HCT116 (cell line): Measurements from ENCODE around the gene ZMYND10. TPM values are rescaled to one million over a fixed set of nuclear protein-coding genes. Genes with fewer than 3 reads are reported as not detected.
A peak's percentile ranks its signal among the peaks of the same experiment; 100 is the strongest.

Experiments
- ATAC-seq: fragments of 200-7000 bp; cut with Tn5 transposase; 2 replicates; pipeline ENCODE4 v1.9.1; 2020; ENCODE audit warnings: mild to moderate bottlenecking, moderate library complexity
- BruUV-seq: library from RNA; stranded (reverse); fragments of 400-500 nt; replicated peaks from 2 replicates; lab custom pipeline; 2021; lab: Mats Ljungman, UMichigan
- CTCF ChIA-PET: fragments of 300-600 bp; sonication (Branson Sonifier 250); formaldehyde crosslinking; loops from one replicate; lab custom pipeline; 2021; ENCODE audit warnings: antibody characterized with exemption; lab: Charles Lee
- POLR2A ChIA-PET: fragments of 300-600, 350-600 bp; sonication (Branson Sonifier 250); formaldehyde crosslinking; loops from one replicate; lab custom pipeline; 2021; ENCODE audit warnings: antibody characterized with exemption; lab: Charles Lee
- RAD21 ChIA-PET, 2 experiments: fragments of 300-600 bp; sonication (Branson Sonifier 250); formaldehyde crosslinking; loops; one replicate each; lab custom pipeline; 2023; ENCODE audit warnings: low total read pairs in 2 of 2; ENCODE audit not compliant: uncharacterized antibody in 2 of 2, unreplicated experiment in 2 of 2, low non-redundant PET in 1 of 2; lab: Charles Lee
- DNase-seq: peaks from one replicate; pipeline ENCODE4 v3.0.0-alpha.2; 2010; ENCODE audit warnings: low read depth, low spot score
- H2AFZ ChIP-seq: fragments of 200-600 bp; shearing (Covaris generic), sonication (generic); 2 replicates; pipeline ENCODE4 v1.6.1; 2017; ENCODE audit warnings: low read depth, mixed run types, mixed read lengths, antibody characterized with exemption, low read length; ENCODE audit not compliant: poor library complexity, severe bottlenecking
- H3K27ac ChIP-seq: 2 replicates; pipeline ENCODE4 v1.5.1; 2012; ENCODE audit warnings: low read depth, low read length
- H3K27me3 ChIP-seq: fragments of 200-600 bp; sonication (generic); 2 replicates; pipeline ENCODE4 v1.6.1; 2016; ENCODE audit warnings: mixed run types, low read length, mixed read lengths; ENCODE audit not compliant: insufficient read depth
- H3K36me3 ChIP-seq, 2 experiments: fragments of 200-500 bp in 1 of 2; fragments of 200-600 bp in 1 of 2; sonication (Bioruptor generic) in 1 of 2; sonication (generic) in 1 of 2; 2 replicates each; pipeline versions ENCODE4 v1.5.1 to v1.6.1; 2014 to 2016; ENCODE audit warnings: low read length in 2 of 2, inconsistent platforms in 1 of 2, mixed read lengths in 1 of 2, mixed run types in 1 of 2; ENCODE audit not compliant: insufficient read depth in 2 of 2, control insufficient read depth in 1 of 2
- H3K4me1 ChIP-seq, 2 experiments: fragments of 200-600 bp in 1 of 2; sonication (generic) in 1 of 2; 2 replicates each; pipeline versions ENCODE4 v1.5.1 to v1.6.1; 2012 to 2017; ENCODE audit warnings: low read length in 2 of 2, inconsistent platforms in 1 of 2, mild to moderate bottlenecking in 1 of 2, mixed read lengths in 1 of 2, mixed run types in 1 of 2, moderate library complexity in 1 of 2; ENCODE audit not compliant: insufficient read depth in 2 of 2, control insufficient read depth in 1 of 2
- H3K4me2 ChIP-seq: fragments of 200-600 bp; sonication (generic); 2 replicates; pipeline ENCODE4 v1.6.1; 2017; ENCODE audit warnings: mixed run types, low read length, mixed read lengths
- H3K4me3 ChIP-seq, 2 experiments: fragments of 200-600 bp in 1 of 2; sonication (generic) in 1 of 2; replicated peaks in 1 of 2; 2 replicates each; pipeline ENCODE4 v1.5.1; 2011 to 2016; ENCODE audit warnings: low read length in 2 of 2, control low read depth in 1 of 2, low read depth in 1 of 2, mild to moderate bottlenecking in 1 of 2, mixed read lengths in 1 of 2, mixed run types in 1 of 2
- H3K79me2 ChIP-seq: fragments of 200-600 bp; sonication (generic); 2 replicates; pipeline ENCODE4 v1.6.1; 2017; ENCODE audit warnings: mild to moderate bottlenecking, mixed run types, low read length, moderate library complexity, mixed read lengths; ENCODE audit not compliant: insufficient read depth
- H3K9ac ChIP-seq: fragments of 200-600 bp; sonication (generic); 2 replicates; pipeline ENCODE4 v1.6.1; 2016; ENCODE audit warnings: low read length, mixed read lengths
- H3K9me2 ChIP-seq: fragments of 200-600 bp; sonication (generic), shearing (Covaris generic); 2 replicates; pipeline ENCODE4 v1.6.1; 2017; ENCODE audit warnings: mixed run types, mild to moderate bottlenecking, moderate library complexity; ENCODE audit not compliant: insufficient read depth
- H3K9me3 ChIP-seq, 2 experiments: fragments of 200-500 bp in 1 of 2; fragments of 200-600 bp in 1 of 2; sonication (Bioruptor generic) in 1 of 2; sonication (generic) in 1 of 2; 2 replicates each; pipeline ENCODE4 v1.6.1; 2014 to 2017; ENCODE audit warnings: low read length in 2 of 2, mixed read lengths in 2 of 2, inconsistent platforms in 1 of 2, low read depth in 1 of 2, mild to moderate bottlenecking in 1 of 2, mixed run types in 1 of 2, moderate library complexity in 1 of 2; ENCODE audit not compliant: control insufficient read depth in 1 of 2, insufficient read depth in 1 of 2
- H4K20me1 ChIP-seq: fragments of 200-600 bp; sonication (generic), shearing (Covaris generic); 2 replicates; pipeline ENCODE4 v1.6.1; 2017; ENCODE audit warnings: mixed run types, mild to moderate bottlenecking, moderate library complexity; ENCODE audit not compliant: insufficient read depth
- CBX3 ChIP-seq: IDR thresholded peaks from 2 replicates; pipeline ENCODE4 v1.6.1; 2012; ENCODE audit warnings: low read depth
- EGR1 ChIP-seq: IDR thresholded peaks from 2 replicates; pipeline ENCODE4 v1.6.1; 2012; ENCODE audit warnings: low read depth
- EZH2 ChIP-seq: fragments of 200-600 bp; sonication (generic); IDR thresholded peaks from 2 replicates; pipeline ENCODE4 v1.6.1; 2017; ENCODE audit warnings: antibody characterized with exemption, mixed run types
- FOSL1 ChIP-seq: IDR thresholded peaks from 2 replicates; pipeline ENCODE4 v1.6.1; 2012; ENCODE audit warnings: low read depth
- JUND ChIP-seq: IDR thresholded peaks from 2 replicates; pipeline ENCODE4 v1.6.1; 2012
- POLR2A ChIP-seq: IDR thresholded peaks from 2 replicates; pipeline ENCODE4 v1.7.0; 2011; ENCODE audit warnings: borderline replicate concordance; ENCODE audit not compliant: insufficient read depth, insufficient read length; ENCODE audit errors: extremely low read depth
- POLR2AphosphoS5 ChIP-seq: IDR thresholded peaks from 2 replicates; pipeline ENCODE4 v1.6.1; 2011; ENCODE audit warnings: mild to moderate bottlenecking, low read depth, low read length, moderate library complexity
- SP1 ChIP-seq: IDR thresholded peaks from 2 replicates; pipeline ENCODE4 v1.6.1; 2012; ENCODE audit warnings: low read depth
- SRF ChIP-seq: IDR thresholded peaks from 2 replicates; pipeline ENCODE4 v1.6.1; 2012; ENCODE audit warnings: low read depth
- TCF7L2 ChIP-seq: IDR thresholded peaks from 2 replicates; pipeline ENCODE4 v1.7.0; 2011; ENCODE audit warnings: borderline replicate concordance, inconsistent platforms; ENCODE audit not compliant: insufficient read depth, insufficient read length; ENCODE audit errors: extremely low read depth
- ZBTB33 ChIP-seq: IDR thresholded peaks from 2 replicates; pipeline ENCODE4 v1.6.1; 2011; ENCODE audit warnings: mild to moderate bottlenecking, low read length, moderate library complexity; ENCODE audit not compliant: insufficient replicate concordance; ENCODE audit errors: extremely low read depth
- ZFX ChIP-seq: fragments of 450-650 bp; IDR thresholded peaks from 2 replicates; pipeline ENCODE4 v1.6.1; 2017
- intact Hi-C: fragments of 100-400 bp; cut with micrococcal nuclease; formaldehyde crosslinking; loops from 2 replicates; pipeline ENCODE4 v1.10.0; 2022
- total RNA-seq: library from RNA; stranded (reverse); gene quantifications from one replicate; pipeline ENCODE4 v1.2.1, GENCODE V29; 2021; ENCODE audit not compliant: unreplicated experiment
- TF ChIP-seq, protein P1 (sequence below): IDR thresholded peaks from 2 replicates; pipeline ENCODE4 v1.6.1; 2012
- TF ChIP-seq, protein P2 (sequence below), 3 experiments: fragments of 200-600 bp in 1 of 3; sonication (generic) in 1 of 3; IDR thresholded peaks in 2 of 3; conservative IDR thresholded peaks in 1 of 3; 2 replicates each; pipeline ENCODE4 v1.5.1; 2012 to 2017; ENCODE audit warnings: low read depth in 2 of 3, low read length in 2 of 3, antibody characterized with exemption in 1 of 3, borderline replicate concordance in 1 of 3, control low read depth in 1 of 3, mild to moderate bottlenecking in 1 of 3, mixed read lengths in 1 of 3, mixed run types in 1 of 3, moderate library complexity in 1 of 3; ENCODE audit not compliant: insufficient read depth in 1 of 3

Gene ZMYND10
- total RNA-seq, 1 experiment from 2014 or later: 3.3 TPM

GRCh38 chr3:50298836-50299637 lies 46.5 kb downstream of the ZMYND10 start, which contains the start of the genes HYAL3 and NAA80:
TSS of gene HYAL3 (minus strand) at chr3:50299405. CDS start at chr3:50295602, 3,803 bp downstream.
TSS of gene NAA80 (minus strand) at chr3:50299405. CDS start at chr3:50297463, 1,942 bp downstream.
- TSS peak; percentile 41 for BruUV-seq
- RAD21 ChIA-PET: interaction anchor here (0.5 to 1.3 kb wide), 8 partner anchors 14 to 1178 kb away, joined by 3 to 5 read pairs (median 4); no protein-coding TSS in a partner anchor
- H2AFZ ChIP-seq: no peak within 1 kb of the TSS

More at GRCh38 chr3:50298836-50299637, 46.5 kb downstream of the ZMYND10 start, which contains the start of the genes HYAL3 and NAA80:
- CTCF ChIA-PET: interaction anchor here (0.5 to 1.4 kb wide), 10 partner anchors 18 to 87 kb away, joined by 3 to 9 read pairs (median 4); partner anchors contain the start of gene TUSC2
- POLR2A ChIA-PET: interaction anchor here (0.6 to 2.0 kb wide), 10 partner anchors 16 to 104 kb away, joined by 3 to 12 read pairs (median 4); partner anchors contain the start of genes GNAI2, RASSF1 and TUSC2
- no peaks in the 10 kb centered on the region for H3K27me3 ChIP-seq
- DNase-seq: peak; percentile 99
- H3K79me2 ChIP-seq: peaks cover 3% of the 10 kb centered on the region; the same call in 1 of the 2 replicates
- peak; percentile 28 for TF ChIP-seq TCF7L2
- no peak for TF ChIP-seq JUND
- peak; percentile 40 for TF ChIP-seq ZBTB33
- peak; percentile 95 for TF ChIP-seq POLR2AphosphoS5
- no peak for TF ChIP-seq EZH2
- no peak for TF ChIP-seq EGR1
- no peak for TF ChIP-seq FOSL1
- TF ChIP-seq, protein P1, sequence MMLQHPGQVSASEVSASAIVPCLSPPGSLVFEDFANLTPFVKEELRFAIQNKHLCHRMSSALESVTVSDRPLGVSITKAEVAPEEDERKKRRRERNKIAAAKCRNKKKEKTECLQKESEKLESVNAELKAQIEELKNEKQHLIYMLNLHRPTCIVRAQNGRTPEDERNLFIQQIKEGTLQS: no peak
- no peak for TF ChIP-seq SRF
- TF ChIP-seq SP1: no peak
- no peak for TF ChIP-seq CBX3
- TF ChIP-seq POLR2A: peak; percentile 72
- TF ChIP-seq ZFX: peak; percentile 34; the same call in 1 of the 2 replicates
- TF ChIP-seq, protein P2, sequence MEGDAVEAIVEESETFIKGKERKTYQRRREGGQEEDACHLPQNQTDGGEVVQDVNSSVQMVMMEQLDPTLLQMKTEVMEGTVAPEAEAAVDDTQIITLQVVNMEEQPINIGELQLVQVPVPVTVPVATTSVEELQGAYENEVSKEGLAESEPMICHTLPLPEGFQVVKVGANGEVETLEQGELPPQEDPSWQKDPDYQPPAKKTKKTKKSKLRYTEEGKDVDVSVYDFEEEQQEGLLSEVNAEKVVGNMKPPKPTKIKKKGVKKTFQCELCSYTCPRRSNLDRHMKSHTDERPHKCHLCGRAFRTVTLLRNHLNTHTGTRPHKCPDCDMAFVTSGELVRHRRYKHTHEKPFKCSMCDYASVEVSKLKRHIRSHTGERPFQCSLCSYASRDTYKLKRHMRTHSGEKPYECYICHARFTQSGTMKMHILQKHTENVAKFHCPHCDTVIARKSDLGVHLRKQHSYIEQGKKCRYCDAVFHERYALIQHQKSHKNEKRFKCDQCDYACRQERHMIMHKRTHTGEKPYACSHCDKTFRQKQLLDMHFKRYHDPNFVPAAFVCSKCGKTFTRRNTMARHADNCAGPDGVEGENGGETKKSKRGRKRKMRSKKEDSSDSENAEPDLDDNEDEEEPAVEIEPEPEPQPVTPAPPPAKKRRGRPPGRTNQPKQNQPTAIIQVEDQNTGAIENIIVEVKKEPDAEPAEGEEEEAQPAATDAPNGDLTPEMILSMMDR (IDR thresholded peaks at IDR 0.05 in 2 of 3, conservative IDR thresholded peaks at IDR 0.05 in 1 of 3; ENCODE audit: borderline replicate concordance in 1 of 3, insufficient read depth in 1 of 3, low read depth in 2 of 3, low read length in 2 of 3): peak in 2 of 3 experiments; percentile 11 to 30; a peak in 3 of 6 replicates
- H3K9me3 ChIP-seq: no peaks in the 10 kb centered on the region
- peaks cover 21 to 47% of the 10 kb centered on the region in 2 experiments for H3K4me1 ChIP-seq
- no peaks in the 10 kb centered on the region for H3K36me3 ChIP-seq
- H3K9ac ChIP-seq: peak within 1 kb of the TSS; percentile 91
- H3K4me3 ChIP-seq: peak within 1 kb of the TSS; percentile 55 to 92
- H4K20me1 ChIP-seq: no peaks in the 10 kb centered on the region
- H3K4me2 ChIP-seq: peak within 1 kb of the TSS; percentile 97
- H3K27ac ChIP-seq: peak within 1 kb of the TSS; percentile 73
- no peaks in the 10 kb centered on the region for H3K9me2 ChIP-seq
- peak; percentile 83 for ATAC-seq
- intact Hi-C loops: no loop called here
